A549 (cell line): ENCODE results near the gene CARD10.

Source experiments
- CBX8 ChIP-seq: fragments of 200-600 bp; sonication (generic); IDR thresholded peaks from 2 replicates; pipeline ENCODE4 v1.6.1; 2016
- CEBPB ChIP-seq, 2 experiments: fragments of >200 bp in 1 of 2; sonication (Bioruptor Twin) in 1 of 2; formaldehyde crosslinking in 1 of 2; IDR thresholded peaks; 2 replicates each; pipeline ENCODE4 v1.6.1; 2012 to 2016
- CTCF ChIP-seq: fragments of >200 bp; sonication (Bioruptor Twin); formaldehyde crosslinking; IDR thresholded peaks from 3 replicates; pipeline ENCODE4 v1.5.1; 2016
- EHMT2 ChIP-seq: fragments of 200-600 bp; sonication (generic); IDR thresholded peaks from 2 replicates; pipeline ENCODE4 v1.6.1; 2016; ENCODE audit warnings: antibody characterized with exemption, low read depth, mild to moderate bottlenecking, moderate library complexity
- ELK1 ChIP-seq: fragments of 150-350 bp; IDR thresholded peaks from 2 replicates; pipeline ENCODE4 v1.6.1; 2014; ENCODE audit warnings: low read depth, mild to moderate bottlenecking, low read length
- EP300 ChIP-seq, 2 experiments: fragments of >200 bp; sonication (Bioruptor Twin); formaldehyde crosslinking; IDR thresholded peaks; 2 replicates in 1 of 2; 3 replicates in 1 of 2; pipeline ENCODE4 v1.6.1; 2016 to 2017
- MAFK ChIP-seq: fragments of 450-650 bp; IDR thresholded peaks from 2 replicates; pipeline ENCODE4 v1.6.1; 2014; ENCODE audit not compliant: partially characterized antibody
- NFE2L2 ChIP-seq: fragments of 150-350 bp; conservative IDR thresholded peaks from 2 replicates; pipeline ENCODE4 v1.6.1; 2014; ENCODE audit warnings: low read length
- NPAS2 ChIP-seq: fragments of 250-450 bp; sonication (Bioruptor Pico); IDR thresholded peaks from 2 replicates; pipeline ENCODE4 v1.8.0; 2022; ENCODE audit warnings: mild to moderate bottlenecking, moderate library complexity, borderline replicate concordance
- POLR2A ChIP-seq: IDR thresholded peaks from 2 replicates; pipeline ENCODE4 v1.6.1; 2012; ENCODE audit warnings: mild to moderate bottlenecking, low read length
- RAD21 ChIP-seq, 2 experiments: fragments of >200 bp in 1 of 2; sonication (Bioruptor Twin) in 1 of 2; formaldehyde crosslinking in 1 of 2; IDR thresholded peaks in 1 of 2; conservative IDR thresholded peaks in 1 of 2; 2 replicates in 1 of 2; 3 replicates in 1 of 2; pipeline ENCODE4 v1.6.1; 2012 to 2018; ENCODE audit warnings: inconsistent platforms in 1 of 2
- RFX5 ChIP-seq: fragments of 450-650 bp; IDR thresholded peaks from 2 replicates; pipeline ENCODE4 v1.7.1; 2014; ENCODE audit warnings: antibody characterized with exemption, mild to moderate bottlenecking, moderate library complexity
- RNF2 ChIP-seq: fragments of 200-600 bp; sonication (generic); IDR thresholded peaks from 2 replicates; pipeline ENCODE4 v1.6.1; 2016; ENCODE audit warnings: low read depth, mild to moderate bottlenecking, antibody characterized with exemption, moderate library complexity, borderline replicate concordance
- SMC3 ChIP-seq: fragments of >200 bp; sonication (Bioruptor Twin); formaldehyde crosslinking; IDR thresholded peaks from 3 replicates; pipeline ENCODE4 v1.6.1; 2018; ENCODE audit warnings: inconsistent platforms

GRCh38 chr22:37563153-37564081 lies 44.2 kb upstream of the CARD10 start:
- TF ChIP-seq CTCF, result no peak
- TF ChIP-seq POLR2A, result no peak
- no peak for TF ChIP-seq EHMT2
- TF ChIP-seq CBX8, result no peak
- no peak for TF ChIP-seq RNF2
- TF ChIP-seq RFX5, result no peak
- TF ChIP-seq ELK1, result no peak
- no peak for TF ChIP-seq CEBPB (IDR thresholded peaks at IDR 0.05)
- no peak for TF ChIP-seq NPAS2 (CRISPR knock-in tag)
- no peak for TF ChIP-seq RAD21 (conservative IDR thresholded peaks at IDR 0.05 in 1 of 2, IDR thresholded peaks at IDR 0.05 in 1 of 2)
- no peak for TF ChIP-seq SMC3
- TF ChIP-seq EP300 (IDR thresholded peaks at IDR 0.05), result no peak
- TF ChIP-seq NFE2L2, result no peak
- TF ChIP-seq MAFK, result no peak
